RWPE1 (cell line): ENCODE measurements around the gene EMP3.

ENCODE experiments used
- CTCF ChIA-PET: fragments of 350-600 bp; sonication (Branson Sonifier 250); formaldehyde crosslinking; extraction: SDS; loops from one replicate; lab custom pipeline; 2021; lab: Yijun Ruan, JAX
- POLR2A ChIA-PET: fragments of 400-600 bp; formaldehyde crosslinking; extraction: SDS; loops from one replicate; lab custom pipeline; 2020; ENCODE audit warnings: antibody characterized with exemption; ENCODE audit not compliant: low non-redundant PET; lab: Yijun Ruan, JAX
- DNase-seq: peaks from one replicate; pipeline ENCODE4 v3.0.0; 2012; ENCODE audit warnings: low spot score
- H3K27ac ChIP-seq: fragments of 450-650 bp; 2 replicates; pipeline ENCODE4 v1.5.1; 2017
- TF ChIP-seq, protein P1 (sequence below): fragments of 450-650 bp; conservative IDR thresholded peaks from 2 replicates; pipeline ENCODE4 v1.5.1; 2017; ENCODE audit warnings: low read depth, mild to moderate bottlenecking

Gene EMP3

GRCh38 chr19:48321622-48322591 is 3.4 kb upstream of the EMP3 start:
- H3K27ac ChIP-seq, result peak overlapping the region; percentile 99
- DNase-seq, result peak; percentile 97
- ChIA-PET CTCF (no interaction called here), POLR2A (interaction anchor here (0.5 to 1.4 kb wide), 5 partner anchors 11 to 1428 kb away, joined by 3 to 13 read pairs (median 3); no protein-coding TSS in a partner anchor)
- TF ChIP-seq, protein P1, sequence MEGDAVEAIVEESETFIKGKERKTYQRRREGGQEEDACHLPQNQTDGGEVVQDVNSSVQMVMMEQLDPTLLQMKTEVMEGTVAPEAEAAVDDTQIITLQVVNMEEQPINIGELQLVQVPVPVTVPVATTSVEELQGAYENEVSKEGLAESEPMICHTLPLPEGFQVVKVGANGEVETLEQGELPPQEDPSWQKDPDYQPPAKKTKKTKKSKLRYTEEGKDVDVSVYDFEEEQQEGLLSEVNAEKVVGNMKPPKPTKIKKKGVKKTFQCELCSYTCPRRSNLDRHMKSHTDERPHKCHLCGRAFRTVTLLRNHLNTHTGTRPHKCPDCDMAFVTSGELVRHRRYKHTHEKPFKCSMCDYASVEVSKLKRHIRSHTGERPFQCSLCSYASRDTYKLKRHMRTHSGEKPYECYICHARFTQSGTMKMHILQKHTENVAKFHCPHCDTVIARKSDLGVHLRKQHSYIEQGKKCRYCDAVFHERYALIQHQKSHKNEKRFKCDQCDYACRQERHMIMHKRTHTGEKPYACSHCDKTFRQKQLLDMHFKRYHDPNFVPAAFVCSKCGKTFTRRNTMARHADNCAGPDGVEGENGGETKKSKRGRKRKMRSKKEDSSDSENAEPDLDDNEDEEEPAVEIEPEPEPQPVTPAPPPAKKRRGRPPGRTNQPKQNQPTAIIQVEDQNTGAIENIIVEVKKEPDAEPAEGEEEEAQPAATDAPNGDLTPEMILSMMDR, result no peak

DNA sequence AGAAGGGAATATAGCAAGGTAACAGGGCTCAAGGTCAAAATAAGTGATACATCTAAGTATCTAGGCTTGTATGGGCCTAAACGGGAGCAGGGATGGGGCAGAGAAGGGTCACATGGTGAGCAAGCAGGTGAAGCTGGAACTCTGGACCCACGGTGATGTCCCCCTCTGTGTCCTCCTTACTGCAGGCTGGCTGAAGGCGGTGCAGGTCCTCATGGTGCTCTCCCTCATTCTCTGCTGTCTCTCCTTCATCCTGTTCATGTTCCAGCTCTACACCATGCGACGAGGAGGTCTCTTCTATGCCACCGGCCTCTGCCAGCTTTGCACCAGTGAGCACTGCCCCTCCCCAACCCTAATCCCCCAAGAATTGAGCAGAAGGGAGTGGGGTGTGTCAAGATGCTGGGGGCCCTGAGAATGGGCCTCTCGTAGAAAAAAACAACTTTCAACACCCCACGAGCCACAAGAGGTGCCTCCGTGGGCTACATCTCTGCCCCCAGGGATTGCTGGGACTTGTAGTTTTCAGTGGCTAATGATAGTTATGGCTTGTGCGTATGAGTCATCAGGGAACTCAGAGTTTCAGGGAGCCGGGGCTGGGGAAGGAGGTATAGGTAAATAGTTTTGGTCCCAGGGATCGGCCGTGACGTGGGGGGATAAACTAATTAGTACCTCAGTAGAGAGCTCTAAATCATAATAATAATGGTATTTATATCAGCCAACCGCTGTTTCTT is 4.0 kb downstream of the EMP3 start:
- TF ChIP-seq, protein P1, result no peak
- CTCF ChIA-PET, result no interaction called here
- POLR2A ChIA-PET, result no interaction called here
- peak overlapping the region; percentile 67 for H3K27ac ChIP-seq
- DNase-seq, result peak; percentile 51

- no peak for DNase-seq
- ChIA-PET CTCF (interaction anchor here (0.7 kb wide), 1 partner anchor 10 kb away, joined by 3 read pairs; no protein-coding TSS in a partner anchor), POLR2A (no interaction called here)
- peak overlapping the region; percentile 97 for H3K27ac ChIP-seq
- TF ChIP-seq, protein P1, result no peak
These were observed 4.8 kb downstream of the EMP3 start for GRCh38 chr19:48330012-48330681.

GRCh38 chr19:48332351-48332661 is 7.0 kb downstream of the EMP3 start:
- DNase-seq, result no peak
- TF ChIP-seq, protein P1, result no peak
- ChIA-PET POLR2A (interaction anchor here (0.6 to 0.9 kb wide), 3 partner anchors 11 to 51 kb away, joined by 3 to 4 read pairs (median 3); a partner anchor contains a TSS), CTCF (interaction anchor here (0.6 to 2.2 kb wide), 4 partner anchors 12 to 157 kb away, joined by 3 to 17 read pairs (median 4); no protein-coding TSS in a partner anchor)
- H3K27ac ChIP-seq, result peak overlapping the region; percentile 97

DNA sequence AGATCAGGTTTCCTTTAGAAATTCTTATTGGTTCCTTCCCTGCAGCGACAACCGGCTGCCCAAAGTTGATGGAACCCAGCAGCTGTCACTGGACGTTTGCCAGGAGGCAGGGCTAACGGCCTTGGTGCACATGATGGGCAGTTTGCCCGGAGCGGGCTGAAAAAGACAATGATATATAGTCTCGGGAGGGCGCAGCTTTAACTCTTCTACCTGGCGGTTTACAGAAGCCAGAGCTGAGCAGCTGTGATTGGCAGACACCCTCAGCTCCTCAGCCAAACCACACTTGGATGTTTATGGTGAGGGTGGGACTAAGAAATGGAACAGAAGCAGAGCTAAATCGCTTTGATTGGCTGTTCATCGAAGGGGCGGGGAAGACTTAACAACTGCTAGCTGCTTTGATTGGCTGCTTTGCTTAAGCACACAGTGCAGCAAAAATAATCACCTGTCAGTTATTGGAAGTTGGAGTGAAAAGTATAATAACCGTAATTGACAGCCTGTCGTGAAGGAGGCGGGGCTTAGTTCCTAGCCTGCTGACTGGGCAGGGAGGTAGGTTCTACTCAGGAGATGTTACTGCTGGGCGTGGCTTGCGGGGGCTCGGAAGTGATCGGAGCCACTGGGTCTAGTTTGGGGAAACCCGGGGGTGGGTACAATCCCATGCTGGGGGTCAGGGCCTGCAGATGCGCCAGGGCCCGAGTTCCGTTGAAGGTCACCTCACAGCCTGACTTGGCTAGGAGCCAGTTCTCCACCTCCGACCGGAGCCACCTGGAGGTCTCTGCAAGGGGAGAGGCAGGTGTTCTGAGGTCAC is 7.5 kb downstream of the EMP3 start:
- TF ChIP-seq, protein P1, result no peak
- peak; percentile 97 for DNase-seq
- ChIA-PET CTCF (interaction anchor here (0.6 to 2.2 kb wide), 4 partner anchors 13 to 156 kb away, joined by 3 to 17 read pairs (median 4); no protein-coding TSS in a partner anchor), POLR2A (interaction anchor here (0.6 to 0.9 kb wide), 3 partner anchors 11 to 52 kb away, joined by 3 to 4 read pairs (median 3); a partner anchor contains a TSS)
- H3K27ac ChIP-seq, result peak overlapping the region; percentile 97
